Left renal pelvis (tissue), 4 donors: Measurements from ENCODE around the gene COX18. TPM values are rescaled to one million over a fixed set of nuclear protein-coding genes. Genes with fewer than 3 reads are reported as not detected.

Experiments
- DNase-seq, 4 donors: peaks; one replicate each; pipeline ENCODE4 v3.0.0-alpha.2; 2013; ENCODE audit warnings: low read depth in 4 of 4, low spot score in 3 of 4
- polyA plus RNA-seq, 4 donors: library from polyadenylated mRNA; unstranded; fragments of 120-200 nt; gene quantifications; one replicate each; pipeline ENCODE4 v1.2.1, GENCODE V29; 2013; ENCODE audit not compliant: insufficient read length in 4 of 4

The COX18 gene, protein sequence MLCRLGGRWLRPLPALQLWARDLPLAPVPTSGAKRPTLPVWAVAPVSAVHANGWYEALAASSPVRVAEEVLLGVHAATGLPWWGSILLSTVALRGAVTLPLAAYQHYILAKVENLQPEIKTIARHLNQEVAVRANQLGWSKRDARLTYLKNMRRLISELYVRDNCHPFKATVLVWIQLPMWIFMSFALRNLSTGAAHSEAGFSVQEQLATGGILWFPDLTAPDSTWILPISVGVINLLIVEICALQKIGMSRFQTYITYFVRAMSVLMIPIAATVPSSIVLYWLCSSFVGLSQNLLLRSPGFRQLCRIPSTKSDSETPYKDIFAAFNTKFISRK
- polyA plus RNA-seq = 10 to 100 TPM; 14.7 to 19.2 (median 18.7) TPM

DNA sequence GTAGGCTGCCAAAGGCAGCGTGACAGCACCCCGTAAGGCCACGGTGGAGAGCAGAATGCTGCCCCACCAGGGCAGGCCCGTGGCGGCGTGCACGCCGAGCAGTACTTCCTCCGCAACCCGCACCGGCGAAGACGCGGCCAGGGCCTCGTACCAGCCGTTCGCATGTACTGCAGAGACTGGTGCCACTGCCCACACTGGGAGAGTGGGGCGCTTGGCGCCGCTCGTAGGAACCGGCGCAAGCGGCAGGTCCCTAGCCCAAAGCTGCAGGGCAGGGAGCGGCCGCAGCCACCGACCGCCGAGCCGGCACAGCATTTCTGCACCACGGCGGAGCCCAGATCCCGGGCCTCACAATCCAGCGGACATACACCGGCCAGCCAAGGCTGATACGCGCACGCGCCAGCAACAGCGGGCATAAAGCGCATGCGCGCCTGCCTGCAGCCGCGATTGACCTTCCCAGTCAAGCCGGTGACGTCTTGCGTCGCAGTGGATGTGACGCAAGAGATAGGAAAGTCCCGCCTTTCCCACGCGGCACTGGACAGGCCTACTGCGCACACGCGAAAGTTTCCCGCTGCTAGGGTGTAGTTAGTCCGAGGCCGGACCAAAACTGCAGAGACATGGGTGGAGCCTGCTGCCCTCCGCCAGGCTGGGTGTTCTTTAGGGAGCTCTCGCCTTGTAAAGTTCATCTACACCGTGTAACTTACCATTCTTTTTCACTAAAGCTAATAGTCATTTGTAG is at the start of gene COX18:
Gene COX18 (minus strand): TSS at position 379 of the 736 bp plus-strand sequence. CDS start 67 bp downstream, at position 312.
- peak; percentile 96 to 98 (median 98) for DNase-seq

DNA sequence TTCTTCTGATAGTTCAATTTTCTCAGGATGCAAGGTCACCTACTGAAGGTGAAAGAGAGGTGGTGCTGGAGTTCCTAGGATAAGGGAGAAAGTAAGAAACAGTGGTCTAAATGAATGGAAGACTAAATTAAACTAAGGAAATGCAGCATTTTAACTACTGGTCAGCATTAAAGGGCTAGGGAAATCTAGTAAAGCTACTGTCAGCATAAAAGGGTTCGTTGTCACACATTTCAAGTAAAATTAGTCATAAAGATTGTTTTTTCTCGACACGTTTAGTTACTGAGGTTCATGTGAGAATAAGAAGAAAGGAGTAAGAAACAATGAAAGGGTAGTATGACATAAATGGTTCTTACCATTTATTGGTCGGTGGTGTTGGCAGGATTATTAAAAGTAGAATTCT is 40.0 kb upstream of the COX18 start:
- DNase-seq = no peak

DNA sequence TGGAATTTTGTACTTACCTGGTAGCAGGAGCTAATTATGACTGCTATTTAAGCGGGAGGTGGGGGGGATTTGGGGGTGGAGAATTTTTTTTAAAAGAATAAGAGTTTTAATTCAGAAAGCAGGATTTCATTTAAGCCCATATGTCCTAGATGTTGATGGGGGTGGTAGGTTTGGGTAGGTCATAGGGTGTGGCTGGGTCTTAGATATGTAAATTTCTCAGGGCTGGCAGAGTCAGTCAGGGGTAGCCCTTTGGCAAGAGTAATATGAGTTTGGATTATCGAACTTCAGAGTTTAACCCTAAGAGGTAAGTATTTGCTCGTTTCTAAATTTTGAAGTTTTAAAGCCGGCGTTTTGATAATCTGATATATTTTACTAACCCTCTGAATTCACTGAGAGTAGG is 35.2 kb upstream of the COX18 start:
- DNase-seq = no peak

DNA sequence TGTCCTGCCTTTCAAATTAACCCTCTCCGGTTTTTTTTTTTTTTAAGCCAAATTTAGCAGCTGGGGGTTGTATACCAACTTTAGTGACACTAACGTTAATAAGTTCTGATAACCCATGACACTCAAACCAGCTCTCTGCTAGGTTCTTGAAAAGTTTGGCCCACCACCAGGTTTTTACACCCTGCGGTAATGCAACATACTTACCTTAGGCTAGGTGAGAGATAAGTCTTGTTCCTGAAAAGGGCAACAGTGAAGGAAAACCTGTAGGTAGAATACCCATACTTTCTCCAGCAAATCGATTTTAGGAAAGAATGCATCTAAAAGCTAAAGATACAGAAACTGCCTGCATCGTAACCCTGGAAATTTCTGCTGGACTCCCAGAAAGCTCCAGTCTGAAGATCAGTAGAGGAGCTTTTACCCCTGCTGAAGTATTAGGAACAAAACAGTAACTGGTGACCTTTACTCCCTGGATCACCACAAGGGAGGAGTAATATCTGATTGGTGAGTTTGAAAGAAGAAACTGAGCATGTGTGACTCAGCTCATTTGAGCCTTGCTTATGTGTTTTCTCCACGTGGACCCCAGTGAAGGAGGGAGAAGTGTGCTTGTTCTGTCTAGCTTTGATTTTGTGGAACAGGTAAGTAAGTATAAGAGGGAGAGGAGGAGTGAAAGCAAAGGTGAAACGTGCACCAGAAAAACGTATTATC is 34.4 kb upstream of the COX18 start:
- DNase-seq = no peak

DNA sequence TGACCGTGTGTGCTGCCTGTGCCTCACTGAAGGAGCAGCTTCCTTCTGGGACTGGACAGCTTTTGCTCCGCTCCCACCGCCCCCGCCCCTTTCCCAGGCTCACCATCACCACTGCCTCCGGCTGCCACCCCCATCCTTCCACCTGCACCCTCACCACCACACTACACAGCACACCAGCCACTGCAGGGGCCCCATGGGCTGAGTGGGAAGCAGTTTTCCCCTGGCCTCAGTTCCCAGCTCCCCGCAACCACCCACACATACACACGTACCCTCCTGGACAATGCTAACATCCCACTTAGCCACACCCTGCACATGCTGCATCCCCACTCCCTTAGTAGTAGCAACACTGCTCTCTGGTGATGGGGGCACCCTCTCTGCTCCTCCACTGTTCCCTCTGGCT is 29.6 kb upstream of the COX18 start:
- no peak for DNase-seq

DNA sequence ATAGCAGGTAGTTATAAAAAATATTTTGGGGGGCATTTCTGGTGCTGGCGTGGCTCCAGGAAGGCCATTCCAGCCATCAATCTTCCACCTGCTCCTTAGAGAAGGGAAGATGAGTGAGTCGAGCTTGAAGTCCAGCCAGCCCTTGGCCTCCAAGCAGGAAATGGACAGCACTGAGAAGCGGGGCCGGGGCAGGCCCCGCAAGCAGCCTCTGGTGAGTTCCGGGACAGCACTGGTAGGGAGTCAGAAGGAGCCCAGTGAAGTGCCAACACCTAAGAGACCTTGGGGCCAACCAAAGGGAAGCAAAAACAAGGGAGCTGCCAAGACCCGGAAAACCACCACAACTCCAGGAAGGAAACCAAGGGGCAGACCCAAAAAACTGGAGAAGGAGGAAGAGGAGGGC is 29.2 kb upstream of the COX18 start:
- no peak for DNase-seq

DNA sequence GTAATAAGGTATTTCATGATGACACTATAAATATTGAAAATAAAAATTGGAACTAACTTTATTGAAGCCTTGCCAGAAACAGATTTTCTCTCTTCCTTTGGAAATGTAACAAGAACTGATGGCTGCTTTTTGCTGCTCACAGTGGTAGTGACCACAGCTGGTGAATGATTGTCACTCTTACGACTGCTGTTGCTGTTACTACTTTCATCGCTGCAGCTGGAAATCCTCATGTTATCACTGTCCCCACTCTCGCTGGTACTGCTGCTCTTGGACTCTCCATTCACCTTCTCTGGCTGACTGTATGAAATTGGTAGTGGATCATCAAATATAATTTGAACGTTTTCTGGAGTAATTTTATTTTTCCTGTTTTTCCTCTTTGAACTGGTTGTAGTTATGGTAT is 28.5 kb upstream of the COX18 start:
- DNase-seq = peak; percentile 12 to 23 (median 16)

DNA sequence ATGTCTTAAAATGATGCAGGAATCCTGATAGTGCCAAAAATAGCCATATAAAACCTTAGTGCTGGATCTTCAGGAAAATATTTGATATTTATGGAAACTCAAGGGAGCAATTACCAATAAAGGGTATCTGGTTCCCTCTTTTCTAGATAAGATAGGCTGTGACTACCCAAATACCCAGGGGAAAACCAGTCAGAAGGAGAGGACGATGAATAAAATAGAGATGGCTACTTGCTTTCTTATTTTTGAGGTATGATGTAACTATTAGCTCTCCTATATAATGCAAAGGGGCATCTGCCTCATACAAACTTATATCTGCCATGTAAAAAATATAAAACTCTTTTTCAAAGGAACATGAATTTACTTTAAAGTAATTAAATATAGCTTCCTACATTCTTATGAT is 23.4 kb upstream of the COX18 start:
- no peak for DNase-seq

DNA sequence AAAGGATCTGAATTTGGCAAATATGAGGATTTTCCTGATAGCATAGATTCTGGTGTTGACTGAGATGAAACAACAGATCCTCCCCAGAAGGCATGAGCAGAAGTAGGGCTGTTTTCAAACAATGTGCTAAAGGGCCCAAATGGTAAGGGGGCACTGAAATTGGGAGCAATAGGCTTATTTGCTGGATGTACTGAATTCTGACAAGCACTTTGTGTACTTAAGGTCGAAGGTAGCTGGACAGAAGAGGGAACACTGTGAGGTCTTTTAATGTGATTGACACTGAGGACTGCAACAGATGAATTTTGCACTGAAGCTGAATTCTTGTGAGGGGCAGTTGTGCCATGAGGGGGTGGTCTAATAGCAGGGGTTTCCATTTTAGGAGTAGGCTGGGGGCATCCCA is 21.2 kb upstream of the COX18 start:
- DNase-seq = no peak

DNA sequence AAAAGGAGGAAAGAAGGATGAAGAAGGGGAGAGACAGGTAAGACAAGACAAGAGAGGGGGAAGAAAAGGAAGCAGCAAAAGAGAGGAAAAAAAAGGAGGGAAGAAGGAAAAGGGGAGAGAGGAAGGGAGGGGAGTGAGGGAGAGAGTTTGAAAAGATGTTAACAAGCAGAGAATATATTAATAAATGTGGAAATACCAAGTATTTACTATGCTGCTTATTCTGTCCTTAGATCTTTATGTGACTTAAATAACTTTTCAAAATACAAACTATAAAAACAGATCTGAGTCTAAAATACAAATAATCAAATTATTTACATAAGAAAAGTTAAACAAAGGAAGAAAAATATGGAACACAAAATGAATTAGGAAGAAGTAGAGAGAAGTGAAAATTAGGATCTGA is 18.4 kb upstream of the COX18 start:
- no peak for DNase-seq

DNA sequence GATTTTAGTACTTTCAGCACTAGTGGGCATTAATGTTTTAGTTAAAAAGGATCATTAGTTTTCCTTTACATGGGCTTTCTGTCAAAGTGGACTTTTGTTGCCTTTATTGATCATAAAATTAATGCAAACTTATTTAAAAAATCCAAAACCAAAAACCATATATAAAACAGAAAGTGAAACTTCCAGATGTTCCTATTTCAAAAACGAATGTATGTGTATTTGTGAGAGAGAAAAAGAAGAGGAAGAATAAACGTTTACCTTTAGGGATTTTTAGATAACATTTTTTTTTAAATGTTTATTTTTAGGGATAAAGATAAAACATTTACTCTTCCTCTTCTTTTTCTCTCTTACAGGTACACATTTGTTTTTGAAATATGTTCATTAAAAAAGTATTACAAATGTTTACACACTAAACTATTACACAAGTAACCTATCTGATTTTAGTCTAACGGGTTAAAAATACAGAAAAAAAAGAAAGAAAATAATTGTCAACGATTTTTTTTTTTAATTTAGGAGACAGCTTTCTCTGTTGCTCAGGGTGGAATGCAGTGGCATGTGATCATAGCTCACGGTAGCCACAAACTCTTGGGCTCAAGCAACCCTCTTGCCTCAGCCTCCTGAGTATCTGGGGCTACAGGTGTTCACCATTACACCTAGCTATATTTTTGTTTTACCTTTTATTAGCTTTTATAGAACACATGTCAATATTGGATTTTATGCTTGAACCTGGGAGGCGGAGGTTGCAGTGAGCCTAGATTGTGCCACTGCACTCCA is 16.8 kb upstream of the COX18 start:
- DNase-seq = no peak

DNA sequence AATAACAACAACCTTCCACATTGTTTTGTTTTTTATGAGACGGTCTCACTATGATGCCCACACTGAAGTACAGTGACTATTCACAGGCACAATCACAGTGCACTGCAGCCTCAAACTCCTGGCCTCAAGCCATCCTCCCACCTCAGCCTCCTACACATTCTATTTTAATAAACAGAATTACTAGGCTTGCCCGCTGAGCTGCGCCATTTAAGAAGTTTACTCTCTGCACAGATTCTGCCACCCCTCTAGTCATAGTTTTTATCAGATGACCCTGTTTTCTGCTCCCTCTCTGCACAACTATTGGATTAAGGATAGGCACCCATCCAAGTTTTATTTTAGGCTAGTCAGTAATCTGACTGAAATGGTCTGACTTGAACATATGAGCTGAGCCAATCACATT is 11.3 kb upstream of the COX18 start:
- no peak for DNase-seq

DNA sequence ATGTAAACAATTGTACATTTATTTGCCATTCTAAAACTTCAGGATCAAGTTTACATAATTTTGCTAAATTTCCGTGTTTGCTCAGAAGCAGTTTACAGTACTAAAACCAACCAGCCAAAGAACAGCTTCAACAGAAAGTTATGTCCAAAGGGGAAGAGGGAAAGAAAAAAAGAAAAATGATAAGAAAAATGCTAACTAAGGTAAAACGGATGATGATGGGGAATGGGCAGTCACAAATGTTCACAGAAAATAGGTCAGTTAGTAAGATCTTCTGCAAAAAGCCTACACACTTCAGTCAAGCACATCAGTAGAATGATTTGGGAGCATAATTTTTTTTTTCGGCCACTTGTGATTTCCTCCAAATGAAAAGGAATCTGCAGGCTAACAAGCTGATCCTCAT is 6.3 kb upstream of the COX18 start:
- no peak for DNase-seq

DNA sequence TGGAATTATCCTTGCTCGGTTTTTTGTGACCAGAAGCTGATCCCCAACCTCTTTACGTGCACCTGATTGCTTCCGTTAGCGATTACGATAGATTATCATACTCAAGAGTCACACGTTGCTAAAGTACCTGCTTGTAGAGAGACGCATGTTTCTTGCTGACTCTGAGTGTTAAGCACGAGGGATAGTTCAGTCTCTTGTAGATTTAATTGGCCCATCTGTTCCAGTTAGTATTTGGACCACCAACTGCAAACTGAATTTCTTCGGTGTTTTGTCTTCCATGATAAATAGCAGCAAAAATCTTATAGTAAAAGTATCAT is 516 bp upstream of the COX18 start:
- DNase-seq = peak in 1 of 4 donors; percentile 24

DNA sequence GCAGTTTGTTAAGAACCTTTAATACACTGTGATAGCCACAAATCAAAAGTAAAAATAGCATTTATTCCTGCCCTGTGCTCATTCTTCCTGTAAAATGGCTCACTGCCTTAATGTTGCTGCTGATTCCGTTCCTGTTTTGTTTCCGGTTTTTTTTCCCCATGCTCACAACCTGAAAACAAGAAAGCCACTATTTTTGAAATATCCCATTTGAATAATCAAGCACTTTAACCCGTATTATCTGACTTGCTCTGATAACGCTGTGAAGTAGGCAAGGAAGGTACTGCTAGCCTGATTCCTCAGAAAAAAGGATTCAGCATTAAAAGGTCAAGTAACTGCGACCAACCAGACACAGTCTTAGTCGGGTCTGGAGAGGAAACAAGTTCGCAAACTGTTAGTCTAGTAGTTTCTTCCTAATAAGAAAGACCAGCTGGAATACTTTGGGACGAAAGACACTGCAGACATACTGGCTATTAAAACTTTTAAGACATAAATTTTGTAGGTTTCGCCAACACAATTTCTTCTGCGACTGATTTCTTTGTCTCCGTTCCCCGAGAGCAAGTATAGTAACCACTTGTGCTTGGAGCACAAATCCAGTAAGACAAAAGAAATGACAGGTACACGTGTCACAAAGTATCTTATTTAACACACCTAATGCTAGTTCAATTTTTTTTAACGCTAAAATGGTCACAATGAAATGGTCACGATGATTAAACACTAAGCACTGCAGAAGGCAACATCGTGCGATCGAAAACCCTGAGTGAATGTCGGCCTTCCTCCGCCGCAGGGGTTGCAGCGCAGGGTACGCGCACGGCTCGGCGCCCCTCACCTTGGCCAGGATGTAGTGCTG is 802 bp downstream of the COX18 start:
- peak; percentile 41 to 61 (median 49) for DNase-seq

DNA sequence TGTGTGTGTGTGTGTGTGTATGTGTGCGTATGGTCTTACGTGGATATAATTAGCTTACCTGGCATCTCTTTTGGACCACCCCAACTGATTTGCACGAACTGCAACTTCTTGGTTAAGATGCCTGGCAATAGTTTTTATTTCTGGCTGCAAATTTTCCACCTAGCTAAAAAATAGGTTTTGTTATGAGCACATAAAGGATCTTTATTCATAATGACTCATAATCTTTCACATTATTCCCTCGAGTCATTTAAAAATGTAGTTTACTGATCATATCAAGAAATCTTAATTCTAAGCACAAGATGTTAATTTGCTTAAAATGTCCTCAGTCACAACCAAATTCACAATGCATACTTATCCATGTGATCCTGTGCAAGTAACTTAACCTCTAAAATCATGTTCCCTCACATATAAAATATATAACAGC is 1.5 kb downstream of the COX18 start:
- peak in 1 of 4 donors; percentile 2 for DNase-seq

DNA sequence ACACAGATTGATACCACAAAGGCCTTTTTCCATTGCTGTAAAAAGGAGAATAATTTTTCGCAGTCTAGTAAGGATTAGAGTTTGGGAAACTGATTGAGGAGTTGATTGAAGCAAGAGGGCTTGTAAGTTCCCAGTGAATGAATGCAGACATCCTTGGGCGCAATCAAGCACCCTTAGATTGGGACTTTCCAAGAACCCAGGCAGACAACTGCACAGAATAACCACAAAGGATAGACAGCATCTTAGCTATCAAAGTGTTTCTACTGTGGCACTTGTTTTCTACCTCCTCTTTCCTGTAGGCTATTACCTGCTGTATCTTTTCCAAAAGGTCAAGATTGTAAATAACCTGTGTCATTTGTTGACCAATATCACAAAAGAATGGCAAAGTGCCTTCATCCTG is 2.6 kb downstream of the COX18 start:
- no peak for DNase-seq

DNA sequence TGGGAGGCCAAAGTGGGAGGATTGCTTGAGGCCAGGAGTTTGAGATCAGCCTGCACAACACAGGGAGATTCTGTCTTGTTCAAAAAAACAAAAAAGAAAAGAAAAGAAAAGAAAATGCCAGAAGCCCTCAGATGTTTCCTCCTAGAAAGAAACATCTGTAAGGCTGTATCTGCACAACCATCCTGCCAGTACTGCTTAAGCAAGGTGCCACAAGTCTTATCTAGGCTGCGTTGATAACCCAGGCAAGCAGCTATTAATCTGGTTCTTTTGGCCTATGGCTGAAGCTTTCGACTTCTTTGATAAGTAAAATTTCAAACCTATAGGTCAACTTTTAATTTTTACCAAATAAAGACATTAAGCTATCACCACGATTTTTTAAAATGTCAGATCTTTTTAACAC is 3.1 kb downstream of the COX18 start:
- no peak for DNase-seq

DNA sequence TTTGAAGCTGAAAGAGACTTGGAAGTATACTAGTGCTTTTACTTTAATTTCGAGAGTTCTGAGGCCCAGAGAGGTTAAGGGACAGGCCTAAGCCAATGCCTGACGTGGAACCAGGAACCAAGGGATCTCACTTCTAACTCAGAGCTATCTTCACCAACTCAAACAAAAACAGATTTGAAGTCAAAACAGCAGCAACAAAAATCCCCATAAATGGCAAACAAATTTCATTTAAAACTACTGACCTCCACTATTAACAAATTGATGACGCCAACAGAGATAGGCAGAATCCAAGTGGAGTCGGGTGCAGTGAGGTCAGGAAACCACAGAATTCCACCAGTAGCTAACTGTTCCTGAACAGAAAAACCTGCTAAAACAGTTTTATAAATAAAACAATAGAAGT is 5.0 kb downstream of the COX18 start:
- no peak for DNase-seq
